IPS DF 6.9 (cell line): Measurements from ENCODE around the gene FBLN5.

ENCODE experiments used
- DNase-seq: peaks from one replicate; pipeline ENCODE4 v3.0.0-alpha.2; 2013; ENCODE audit warnings: low read depth, low spot score
- H3K27ac ChIP-seq: one replicate; pipeline ENCODE4 v1.5.1; 2013; ENCODE audit warnings: low read length, control low read depth
- H3K27me3 ChIP-seq: 2 replicates; pipeline ENCODE4 v1.6.1; 2013; ENCODE audit warnings: mild to moderate bottlenecking, low read length; ENCODE audit not compliant: control insufficient read depth, insufficient read depth
- H3K36me3 ChIP-seq: 2 replicates; pipeline ENCODE4 v1.6.1; 2013; ENCODE audit warnings: low read length; ENCODE audit not compliant: control insufficient read depth, insufficient read depth
- H3K4me1 ChIP-seq: 2 replicates; pipeline ENCODE4 v1.6.1; 2013; ENCODE audit warnings: low read length; ENCODE audit not compliant: control insufficient read depth, insufficient read depth
- H3K4me3 ChIP-seq: 2 replicates; pipeline ENCODE4 v1.5.1; 2013; ENCODE audit warnings: mild to moderate bottlenecking, low read length
- H3K9me3 ChIP-seq: 2 replicates; pipeline ENCODE4 v1.6.1; 2013; ENCODE audit warnings: low read length, inconsistent platforms; ENCODE audit not compliant: control insufficient read depth, insufficient read depth
- WGBS: extraction: QIAGEN DNeasy Blood & Tissue Kit; methylation state at CpG from one replicate; pipeline ENCODE4 v1.1.7; 2013; ENCODE audit warnings: mixed read lengths, missing lambda C conversion rate; ENCODE audit not compliant: insufficient read length, insufficient coverage; 5-methylcytosine and 5-hydroxymethylcytosine counted together

The FBLN5 gene

DNA sequence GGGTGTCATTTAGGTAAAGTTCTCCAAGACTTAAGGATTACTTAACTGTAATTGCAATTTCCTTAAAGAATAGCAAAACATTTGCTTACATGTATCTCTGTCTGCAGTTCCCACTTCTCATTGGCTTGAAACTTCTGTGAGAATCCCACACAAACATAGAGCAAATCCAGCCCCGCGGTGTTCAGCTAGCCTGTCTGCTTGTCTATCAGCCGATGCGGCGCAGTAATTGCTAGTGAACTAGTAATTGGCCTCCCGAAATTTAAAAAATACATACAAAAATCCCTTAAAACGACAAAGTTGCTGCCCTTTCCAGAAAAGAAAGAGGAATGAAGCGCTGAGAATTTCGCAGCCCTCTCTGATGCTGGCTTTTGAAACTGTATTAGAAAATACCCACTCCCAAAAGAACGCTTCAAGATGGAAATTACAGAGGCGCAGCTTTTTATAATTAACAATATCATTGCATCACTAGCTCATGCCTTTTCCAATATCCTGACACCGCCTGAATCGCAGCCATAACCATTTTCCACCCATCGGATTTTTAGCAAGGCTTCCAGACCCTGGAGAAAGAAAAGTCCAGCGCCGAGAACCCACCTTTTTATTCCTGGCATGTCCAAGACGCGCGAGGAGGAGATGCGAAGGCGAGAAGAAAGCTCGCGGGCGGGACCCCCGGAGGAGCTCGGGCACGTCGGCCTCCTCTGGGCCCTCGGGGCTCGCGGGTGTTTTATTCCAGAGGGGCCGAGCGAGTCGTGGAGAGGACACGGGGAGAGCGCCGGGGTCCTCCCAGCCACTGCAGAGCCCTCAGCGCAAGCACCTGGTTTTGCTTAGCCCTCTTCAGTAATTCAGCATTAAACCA, 646 bp downstream of the FBLN5 start:
- WGBS = no CpG with 5 or more reads among the region's 38 CpGs
- Histone ChIP-seq H3K4me3 (peak overlapping the region; percentile 74; the same call in 1 of the 2 replicates), H3K4me1 (no peaks in the 10 kb centered on the region; the same call in 1 of the 2 replicates), H3K9me3 (no peaks in the 10 kb centered on the region), H3K27ac (no peak overlapping the region), H3K36me3 (no peaks in the 10 kb centered on the region), H3K27me3 (peaks cover 6% of the 10 kb centered on the region; the same call in 1 of the 2 replicates)
- DNase-seq = no peak

DNA sequence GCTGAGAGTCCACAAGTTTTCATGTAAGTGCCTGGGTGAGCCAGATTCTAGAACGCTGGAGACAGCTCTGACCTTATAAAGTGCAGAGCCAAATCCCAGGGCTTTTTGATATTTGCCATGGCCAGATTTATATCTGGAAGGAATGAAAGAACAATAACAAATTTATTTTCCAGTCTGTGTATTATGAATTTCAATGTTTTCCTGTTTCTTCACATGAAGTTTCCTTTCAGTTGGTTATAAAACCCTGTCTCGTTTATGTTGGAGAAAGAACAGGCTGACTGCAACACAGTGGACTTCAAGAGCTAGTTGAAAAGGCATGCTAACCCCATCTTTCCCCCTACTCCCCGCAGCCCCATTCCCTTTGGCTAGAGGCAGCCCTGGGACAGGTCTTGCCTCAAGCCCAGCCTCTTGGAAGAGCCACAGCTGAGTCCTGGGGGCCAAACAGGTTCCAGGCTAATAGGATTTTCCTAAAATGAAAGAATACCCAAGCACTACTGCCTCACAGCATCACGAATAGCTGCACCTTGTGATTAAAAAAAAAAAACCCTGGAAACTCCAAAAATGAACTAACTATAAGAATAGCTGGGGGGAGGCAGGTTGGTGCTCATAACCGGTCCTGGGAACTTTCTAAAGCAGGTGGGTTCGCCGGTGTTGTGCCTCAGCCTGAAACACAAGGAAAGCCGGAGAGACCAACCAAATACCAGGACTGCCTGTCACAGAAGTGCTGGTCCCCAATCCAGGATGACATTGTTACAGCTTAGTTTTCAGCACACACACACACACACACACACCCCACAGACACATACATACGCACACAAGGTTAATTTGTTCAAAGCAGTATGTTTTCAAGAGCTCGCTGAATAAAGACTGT, 1.5 kb downstream of the FBLN5 start:
- no peak overlapping the region for H3K27ac ChIP-seq
- H3K36me3 ChIP-seq = no peaks in the 10 kb centered on the region
- no peaks in the 10 kb centered on the region for H3K9me3 ChIP-seq
- no CpG with 5 or more reads among the region's 10 CpGs for WGBS
- H3K4me3 ChIP-seq = no peak overlapping the region
- no peaks in the 10 kb centered on the region; the same call in 1 of the 2 replicates for H3K4me1 ChIP-seq
- DNase-seq = no peak
- peaks cover 6% of the 10 kb centered on the region; the same call in 1 of the 2 replicates for H3K27me3 ChIP-seq

- no CpG with 5 or more reads among the region's 9 CpGs for WGBS
Observed at GRCh38 chr14:91942946-91943345, 4.5 kb downstream of the FBLN5 start.

DNA sequence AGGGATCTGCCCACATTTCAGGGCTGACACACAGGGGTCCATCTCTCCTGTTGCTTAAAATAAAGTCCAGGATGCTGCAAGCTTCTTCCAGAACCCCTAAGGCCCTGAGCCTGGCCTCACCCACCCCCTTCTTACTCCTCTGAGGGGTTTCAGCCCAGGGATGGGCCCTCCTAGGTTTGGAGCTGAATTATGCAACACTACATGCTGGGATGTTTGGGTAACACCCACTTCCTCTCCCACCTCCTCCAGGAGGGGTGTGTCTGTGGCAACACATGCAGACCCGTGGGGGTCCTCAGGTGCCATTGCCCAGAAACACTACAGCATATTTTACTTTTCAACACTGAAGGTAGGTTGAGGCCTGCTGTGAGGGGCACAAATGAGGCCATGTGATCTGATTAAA, 5.4 kb downstream of the FBLN5 start:
- H3K9me3 ChIP-seq = no peaks in the 10 kb centered on the region
- whole genome bisulfite sequencing = no CpG with 5 or more reads among the region's 1 CpG
- H3K27ac ChIP-seq = no peak overlapping the region
- H3K27me3 ChIP-seq = peaks cover 6% of the 10 kb centered on the region; the same call in 1 of the 2 replicates
- H3K4me1 ChIP-seq = no peaks in the 10 kb centered on the region
- no peak overlapping the region for H3K4me3 ChIP-seq
- DNase-seq = no peak
- H3K36me3 ChIP-seq = no peaks in the 10 kb centered on the region

More at GRCh38 chr14:91942946-91943345, 4.5 kb downstream of the FBLN5 start:
- Histone ChIP-seq H3K4me3 (no peak overlapping the region), H3K27me3 (peaks cover 6% of the 10 kb centered on the region; the same call in 1 of the 2 replicates), H3K4me1 (no peaks in the 10 kb centered on the region; the same call in 1 of the 2 replicates), H3K27ac (no peak overlapping the region), H3K9me3 (no peaks in the 10 kb centered on the region), H3K36me3 (no peaks in the 10 kb centered on the region)
- no peak for DNase-seq

GRCh38 chr14:91940209-91940608, 7.3 kb downstream of the FBLN5 start:
- Histone ChIP-seq H3K4me3 (no peak overlapping the region), H3K27ac (no peak overlapping the region), H3K4me1 (no peaks in the 10 kb centered on the region), H3K9me3 (no peaks in the 10 kb centered on the region), H3K36me3 (no peaks in the 10 kb centered on the region), H3K27me3 (no peaks in the 10 kb centered on the region)
- no peak for DNase-seq
- no CpG with 5 or more reads among the region's 3 CpGs for WGBS

GRCh38 chr14:91935586-91935985, 11.9 kb downstream of the FBLN5 start:
- Histone ChIP-seq H3K36me3 (no peaks in the 10 kb centered on the region), H3K27ac (no peak overlapping the region), H3K9me3 (no peaks in the 10 kb centered on the region), H3K27me3 (no peaks in the 10 kb centered on the region), H3K4me3 (no peak overlapping the region), H3K4me1 (no peaks in the 10 kb centered on the region)
- DNase-seq = no peak
- no CpG with 5 or more reads among the region's 6 CpGs for WGBS

GRCh38 chr14:91934554-91935285, 12.8 kb downstream of the FBLN5 start:
- H3K9me3 ChIP-seq = no peaks in the 10 kb centered on the region
- no peaks in the 10 kb centered on the region for H3K27me3 ChIP-seq
- no CpG with 5 or more reads among the region's 8 CpGs for WGBS
- no peaks in the 10 kb centered on the region for H3K36me3 ChIP-seq
- no peak overlapping the region for H3K4me3 ChIP-seq
- H3K27ac ChIP-seq = no peak overlapping the region
- no peak for DNase-seq
- no peaks in the 10 kb centered on the region for H3K4me1 ChIP-seq

DNA sequence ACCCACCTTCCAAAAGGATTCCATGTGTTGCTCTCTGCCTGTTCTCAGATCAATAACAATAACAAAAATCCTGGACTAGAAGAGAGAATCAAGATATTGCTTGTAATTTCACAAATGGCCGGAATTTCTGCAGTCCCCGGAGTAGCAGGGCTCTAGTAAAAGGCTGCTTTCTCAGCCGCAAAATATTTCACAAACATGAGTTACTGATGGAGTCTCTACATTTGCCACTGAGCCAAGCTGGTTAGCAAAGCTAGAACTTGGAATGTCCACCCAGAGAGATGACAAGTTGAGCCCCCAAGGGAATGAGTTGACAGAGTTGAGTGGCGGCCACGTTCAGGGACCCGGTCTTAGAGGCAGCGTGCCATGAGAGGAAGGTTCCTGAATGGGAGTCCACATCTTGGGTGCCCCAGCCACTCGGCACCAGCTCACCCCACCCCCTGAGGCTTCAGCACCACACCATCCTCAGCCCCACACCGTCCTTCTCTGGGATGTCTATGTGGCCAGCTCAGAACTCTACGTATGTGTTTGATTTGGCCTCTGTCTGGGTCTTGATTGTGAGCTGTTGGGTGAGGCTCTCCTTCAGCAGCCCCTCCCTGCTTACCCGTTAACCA, 15.9 kb downstream of the FBLN5 start:
- Histone ChIP-seq H3K4me1 (no peaks in the 10 kb centered on the region), H3K4me3 (no peak overlapping the region), H3K9me3 (no peaks in the 10 kb centered on the region), H3K27me3 (no peaks in the 10 kb centered on the region), H3K36me3 (no peaks in the 10 kb centered on the region), H3K27ac (no peak overlapping the region)
- DNase-seq = no peak
- no CpG with 5 or more reads among the region's 11 CpGs for WGBS

- H3K4me1 ChIP-seq = no peaks in the 10 kb centered on the region
- H3K27ac ChIP-seq = no peak overlapping the region
- H3K9me3 ChIP-seq = no peaks in the 10 kb centered on the region
- no peaks in the 10 kb centered on the region for H3K27me3 ChIP-seq
- H3K36me3 ChIP-seq = no peaks in the 10 kb centered on the region
- no peak for DNase-seq
- no peak overlapping the region for H3K4me3 ChIP-seq
- no CpG with 5 or more reads among the region's 3 CpGs for WGBS
Observed at GRCh38 chr14:91929700-91930099, 17.8 kb downstream of the FBLN5 start.
